ENCODE results near the gene LRRC8A.

- TF ChIP-seq CTCF (conservative IDR thresholded peaks at IDR 0.05; ENCODE audit: low read length) (no peak), EZH2phosphoT487 (IDR thresholded peaks at IDR 0.05; ENCODE audit: borderline replicate concordance, low read depth, low read length) (no peak)
These were observed 65.8 kb downstream of the LRRC8A start, which contains the start of the genes DOLK and NUP188 for GRCh38 chr9:128947527-128948301.

Measured in OCI-LY7 (cell line).